Measurements from ENCODE around the gene IGFBP1. TPM values are rescaled to one million over a fixed set of nuclear protein-coding genes. Genes with fewer than 3 reads are reported as not detected.

The IGFBP1 gene
- total and polyA plus RNA-seq, 2 experiments from 2014 or later: not detected

DNA sequence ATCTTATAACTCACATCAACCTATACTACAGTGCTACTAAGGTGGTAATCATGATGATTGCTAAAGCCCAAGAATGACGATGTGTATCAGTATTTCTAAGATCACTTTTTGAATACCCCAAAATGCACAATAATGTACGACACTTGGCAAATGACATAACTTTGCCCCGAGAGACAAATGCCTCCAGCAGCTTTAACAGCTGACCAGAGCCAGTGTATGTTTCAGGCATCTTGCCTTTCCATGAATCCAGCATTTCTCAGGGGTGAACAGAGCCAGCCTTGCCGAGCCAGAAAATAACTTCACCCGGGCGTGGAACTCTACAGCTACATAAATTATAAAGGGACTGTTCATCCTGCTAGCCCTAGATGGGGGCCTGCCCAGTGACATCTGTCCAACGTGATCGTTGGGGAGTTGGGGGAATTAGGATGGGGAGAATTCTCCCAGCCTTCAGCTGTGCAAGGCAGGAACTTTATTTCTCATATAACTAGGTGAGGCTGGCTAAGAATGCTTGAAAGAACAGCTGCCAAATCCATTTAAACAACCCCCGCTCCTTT lies 31.0 kb downstream of the IGFBP1 start:
- ATAC-seq (no peak), DNase-seq (ENCODE audit: low spot score) (no peak)
- no peak for TF ChIP-seq STAT1 (IDR thresholded peaks at IDR 0.05; ENCODE audit: unreplicated experiment)
- TF ChIP-seq POLR2AphosphoS5 (IDR thresholded peaks at IDR 0.05; ENCODE audit: low read depth): no peak
- TF ChIP-seq NANOG (IDR thresholded peaks at IDR 0.05; ENCODE audit: borderline replicate concordance): no peak
- TF ChIP-seq, protein P1, sequence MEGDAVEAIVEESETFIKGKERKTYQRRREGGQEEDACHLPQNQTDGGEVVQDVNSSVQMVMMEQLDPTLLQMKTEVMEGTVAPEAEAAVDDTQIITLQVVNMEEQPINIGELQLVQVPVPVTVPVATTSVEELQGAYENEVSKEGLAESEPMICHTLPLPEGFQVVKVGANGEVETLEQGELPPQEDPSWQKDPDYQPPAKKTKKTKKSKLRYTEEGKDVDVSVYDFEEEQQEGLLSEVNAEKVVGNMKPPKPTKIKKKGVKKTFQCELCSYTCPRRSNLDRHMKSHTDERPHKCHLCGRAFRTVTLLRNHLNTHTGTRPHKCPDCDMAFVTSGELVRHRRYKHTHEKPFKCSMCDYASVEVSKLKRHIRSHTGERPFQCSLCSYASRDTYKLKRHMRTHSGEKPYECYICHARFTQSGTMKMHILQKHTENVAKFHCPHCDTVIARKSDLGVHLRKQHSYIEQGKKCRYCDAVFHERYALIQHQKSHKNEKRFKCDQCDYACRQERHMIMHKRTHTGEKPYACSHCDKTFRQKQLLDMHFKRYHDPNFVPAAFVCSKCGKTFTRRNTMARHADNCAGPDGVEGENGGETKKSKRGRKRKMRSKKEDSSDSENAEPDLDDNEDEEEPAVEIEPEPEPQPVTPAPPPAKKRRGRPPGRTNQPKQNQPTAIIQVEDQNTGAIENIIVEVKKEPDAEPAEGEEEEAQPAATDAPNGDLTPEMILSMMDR (conservative IDR thresholded peaks at IDR 0.05; ENCODE audit: low read depth in 2 of 2): no peak
- TF ChIP-seq EZH2 (IDR thresholded peaks at IDR 0.05; ENCODE audit: low read depth, unreplicated experiment): no peak
- no peak for TF ChIP-seq EZH2phosphoT487 (IDR thresholded peaks at IDR 0.05; ENCODE audit: unreplicated experiment)
- TF ChIP-seq JUNB (IDR thresholded peaks at IDR 0.05; ENCODE audit: unreplicated experiment): no peak
- TF ChIP-seq ETS1 (IDR thresholded peaks at IDR 0.05): no peak
- TF ChIP-seq ZNF331 (CRISPR knock-in tag; IDR thresholded peaks at IDR 0.05; ENCODE audit: low read depth): no peak
- TF ChIP-seq, protein P2, sequence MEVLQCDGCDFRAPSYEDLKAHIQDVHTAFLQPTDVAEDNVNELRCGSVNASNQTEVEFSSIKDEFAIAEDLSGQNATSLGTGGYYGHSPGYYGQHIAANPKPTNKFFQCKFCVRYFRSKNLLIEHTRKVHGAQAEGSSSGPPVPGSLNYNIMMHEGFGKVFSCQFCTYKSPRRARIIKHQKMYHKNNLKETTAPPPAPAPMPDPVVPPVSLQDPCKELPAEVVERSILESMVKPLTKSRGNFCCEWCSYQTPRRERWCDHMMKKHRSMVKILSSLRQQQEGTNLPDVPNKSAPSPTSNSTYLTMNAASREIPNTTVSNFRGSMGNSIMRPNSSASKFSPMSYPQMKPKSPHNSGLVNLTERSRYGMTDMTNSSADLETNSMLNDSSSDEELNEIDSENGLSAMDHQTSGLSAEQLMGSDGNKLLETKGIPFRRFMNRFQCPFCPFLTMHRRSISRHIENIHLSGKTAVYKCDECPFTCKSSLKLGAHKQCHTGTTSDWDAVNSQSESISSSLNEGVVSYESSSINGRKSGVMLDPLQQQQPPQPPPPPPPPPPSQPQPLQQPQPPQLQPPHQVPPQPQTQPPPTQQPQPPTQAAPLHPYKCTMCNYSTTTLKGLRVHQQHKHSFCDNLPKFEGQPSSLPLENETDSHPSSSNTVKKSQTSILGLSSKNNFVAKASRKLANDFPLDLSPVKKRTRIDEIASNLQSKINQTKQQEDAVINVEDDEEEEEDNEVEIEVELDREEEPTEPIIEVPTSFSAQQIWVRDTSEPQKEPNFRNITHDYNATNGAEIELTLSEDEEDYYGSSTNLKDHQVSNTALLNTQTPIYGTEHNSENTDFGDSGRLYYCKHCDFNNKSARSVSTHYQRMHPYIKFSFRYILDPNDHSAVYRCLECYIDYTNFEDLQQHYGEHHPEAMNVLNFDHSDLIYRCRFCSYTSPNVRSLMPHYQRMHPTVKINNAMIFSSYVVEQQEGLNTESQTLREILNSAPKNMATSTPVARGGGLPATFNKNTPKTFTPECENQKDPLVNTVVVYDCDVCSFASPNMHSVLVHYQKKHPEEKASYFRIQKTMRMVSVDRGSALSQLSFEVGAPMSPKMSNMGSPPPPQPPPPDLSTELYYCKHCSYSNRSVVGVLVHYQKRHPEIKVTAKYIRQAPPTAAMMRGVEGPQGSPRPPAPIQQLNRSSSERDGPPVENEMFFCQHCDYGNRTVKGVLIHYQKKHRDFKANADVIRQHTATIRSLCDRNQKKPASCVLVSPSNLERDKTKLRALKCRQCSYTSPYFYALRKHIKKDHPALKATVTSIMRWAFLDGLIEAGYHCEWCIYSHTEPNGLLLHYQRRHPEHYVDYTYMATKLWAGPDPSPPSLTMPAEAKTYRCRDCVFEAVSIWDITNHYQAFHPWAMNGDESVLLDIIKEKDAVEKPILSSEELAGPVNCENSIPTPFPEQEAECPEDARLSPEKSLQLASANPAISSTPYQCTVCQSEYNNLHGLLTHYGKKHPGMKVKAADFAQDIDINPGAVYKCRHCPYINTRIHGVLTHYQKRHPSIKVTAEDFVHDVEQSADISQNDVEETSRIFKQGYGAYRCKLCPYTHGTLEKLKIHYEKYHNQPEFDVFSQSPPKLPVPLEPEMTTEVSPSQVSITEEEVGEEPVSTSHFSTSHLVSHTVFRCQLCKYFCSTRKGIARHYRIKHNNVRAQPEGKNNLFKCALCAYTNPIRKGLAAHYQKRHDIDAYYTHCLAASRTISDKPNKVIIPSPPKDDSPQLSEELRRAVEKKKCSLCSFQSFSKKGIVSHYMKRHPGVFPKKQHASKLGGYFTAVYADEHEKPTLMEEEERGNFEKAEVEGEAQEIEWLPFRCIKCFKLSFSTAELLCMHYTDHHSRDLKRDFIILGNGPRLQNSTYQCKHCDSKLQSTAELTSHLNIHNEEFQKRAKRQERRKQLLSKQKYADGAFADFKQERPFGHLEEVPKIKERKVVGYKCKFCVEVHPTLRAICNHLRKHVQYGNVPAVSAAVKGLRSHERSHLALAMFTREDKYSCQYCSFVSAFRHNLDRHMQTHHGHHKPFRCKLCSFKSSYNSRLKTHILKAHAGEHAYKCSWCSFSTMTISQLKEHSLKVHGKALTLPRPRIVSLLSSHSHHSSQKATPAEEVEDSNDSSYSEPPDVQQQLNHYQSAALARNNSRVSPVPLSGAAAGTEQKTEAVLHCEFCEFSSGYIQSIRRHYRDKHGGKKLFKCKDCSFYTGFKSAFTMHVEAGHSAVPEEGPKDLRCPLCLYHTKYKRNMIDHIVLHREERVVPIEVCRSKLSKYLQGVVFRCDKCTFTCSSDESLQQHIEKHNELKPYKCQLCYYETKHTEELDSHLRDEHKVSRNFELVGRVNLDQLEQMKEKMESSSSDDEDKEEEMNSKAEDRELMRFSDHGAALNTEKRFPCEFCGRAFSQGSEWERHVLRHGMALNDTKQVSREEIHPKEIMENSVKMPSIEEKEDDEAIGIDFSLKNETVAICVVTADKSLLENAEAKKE (CRISPR knock-in tag; IDR thresholded peaks at IDR 0.05): no peak
- no peak for TF ChIP-seq ZNF114 (CRISPR knock-in tag; IDR thresholded peaks at IDR 0.05)
- TF ChIP-seq CREB1 (CRISPR knock-in tag; IDR thresholded peaks at IDR 0.05; ENCODE audit: low read depth): no peak
- Histone ChIP-seq H2AFZ (no peak overlapping the region), H3K9me2 (ENCODE audit: insufficient read depth) (no peaks in the 10 kb centered on the region), H3F3A (replicated peaks; ENCODE audit: low read depth) (peaks cover 6% of the 10 kb centered on the region; the same call in 1 of the 2 replicates), H3K4me1 (ENCODE audit: insufficient read depth) (peaks cover 43% of the 10 kb centered on the region), H3K4me2 (peak overlapping the region; percentile 84), H3K27me3 (ENCODE audit: insufficient read depth) (peaks cover 53% of the 10 kb centered on the region), H4K20me1 (replicated peaks; ENCODE audit: insufficient read depth) (0 out of 2 replicates have a peak, but pooled peaks cover 7% of the 10 kb centered on the region), H3K79me2 (replicated peaks; ENCODE audit: insufficient read depth) (no peaks in the 10 kb centered on the region), H3K36me3 (ENCODE audit: insufficient read depth) (no peaks in the 10 kb centered on the region), H3K4me3 (peak overlapping the region; percentile 77), H3K27ac (ENCODE audit: low read depth) (no peak overlapping the region)
- H3K4me3 Mint-ChIP-seq: peak overlapping the region; percentile 82
- peaks cover 32% of the 10 kb centered on the region for H3K4me1 Mint-ChIP-seq
- no peaks in the 10 kb centered on the region for H3K9me3 Mint-ChIP-seq
- H3K27me3 Mint-ChIP-seq (ENCODE audit: insufficient read depth, low read depth, poor library complexity): peaks cover 51% of the 10 kb centered on the region
- peaks cover 10% of the 10 kb centered on the region; the same call in 2 of the 3 replicates for H3K36me3 Mint-ChIP-seq (ENCODE audit: low read depth)
- no peak overlapping the region for H3K27ac Mint-ChIP-seq
